ENCODE measurements around the gene H2BK1.

DNA sequence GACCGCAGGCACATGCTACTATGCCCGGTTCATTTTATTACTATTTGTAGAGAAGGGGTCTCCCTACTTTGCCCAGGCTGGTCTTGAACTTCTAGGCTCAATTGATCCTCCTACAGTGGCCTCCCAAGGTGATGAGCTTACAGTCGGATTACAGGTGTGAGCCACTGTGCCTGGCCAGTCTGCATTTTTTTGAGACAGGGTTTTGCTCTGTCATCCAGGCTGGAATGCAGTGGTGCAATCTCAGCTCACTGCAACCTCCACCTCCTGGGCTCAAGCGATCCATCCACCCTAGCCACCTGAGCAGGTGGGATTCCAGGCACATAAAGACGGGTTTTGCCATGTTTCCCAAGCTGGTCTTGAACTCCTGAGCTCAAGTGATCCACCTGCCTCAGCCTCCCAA lies 2.3 kb upstream of the H2BK1 start:
- TF ChIP-seq, protein P1, sequence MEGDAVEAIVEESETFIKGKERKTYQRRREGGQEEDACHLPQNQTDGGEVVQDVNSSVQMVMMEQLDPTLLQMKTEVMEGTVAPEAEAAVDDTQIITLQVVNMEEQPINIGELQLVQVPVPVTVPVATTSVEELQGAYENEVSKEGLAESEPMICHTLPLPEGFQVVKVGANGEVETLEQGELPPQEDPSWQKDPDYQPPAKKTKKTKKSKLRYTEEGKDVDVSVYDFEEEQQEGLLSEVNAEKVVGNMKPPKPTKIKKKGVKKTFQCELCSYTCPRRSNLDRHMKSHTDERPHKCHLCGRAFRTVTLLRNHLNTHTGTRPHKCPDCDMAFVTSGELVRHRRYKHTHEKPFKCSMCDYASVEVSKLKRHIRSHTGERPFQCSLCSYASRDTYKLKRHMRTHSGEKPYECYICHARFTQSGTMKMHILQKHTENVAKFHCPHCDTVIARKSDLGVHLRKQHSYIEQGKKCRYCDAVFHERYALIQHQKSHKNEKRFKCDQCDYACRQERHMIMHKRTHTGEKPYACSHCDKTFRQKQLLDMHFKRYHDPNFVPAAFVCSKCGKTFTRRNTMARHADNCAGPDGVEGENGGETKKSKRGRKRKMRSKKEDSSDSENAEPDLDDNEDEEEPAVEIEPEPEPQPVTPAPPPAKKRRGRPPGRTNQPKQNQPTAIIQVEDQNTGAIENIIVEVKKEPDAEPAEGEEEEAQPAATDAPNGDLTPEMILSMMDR (conservative IDR thresholded peaks at IDR 0.05) = no peak
- TF ChIP-seq EZH2 (IDR thresholded peaks at IDR 0.05; ENCODE audit: low read depth) = no peak
